GM19467 (cell line): ENCODE measurements around the gene LYRM9.
"Not testable (repeated sequence)": the region's sequence is repeated elsewhere in the genome, so short reads cannot be mapped to it uniquely, and the experiment has no call there.

Source experiments
- ATAC-seq: cut with Tn5 transposase; IDR thresholded peaks from one replicate; pipeline ENCODE4 v1.9.1; 2021; ENCODE audit warnings: mild to moderate bottlenecking, moderate library complexity; ENCODE audit not compliant: unreplicated experiment

LYRM9 gene

GRCh38 chr17:27892866-27893769 is at the start of gene LYRM9:
Gene LYRM9 (minus strand): TSS chr17:27893365. CDS start chr17:27882694, 10,671 bp downstream.
- ATAC-seq, result peak; percentile 89

- ATAC-seq, result no peak
Measured at GRCh38 chr17:27940503-27941428, 47.6 kb upstream of the LYRM9 start.

GRCh38 chr17:27939474-27940465 is 46.6 kb upstream of the LYRM9 start:
- ATAC-seq, result peak; percentile 61

- no peak for ATAC-seq
Measured at GRCh38 chr17:27938864-27939263, 45.7 kb upstream of the LYRM9 start.

- ATAC-seq, result no peak
Measured at GRCh38 chr17:27938241-27938640, 45.1 kb upstream of the LYRM9 start.

GRCh38 chr17:27937025-27937546 is 43.9 kb upstream of the LYRM9 start:
- ATAC-seq, result no peak

- ATAC-seq, result no peak
Measured at GRCh38 chr17:27930000-27930399, 36.8 kb upstream of the LYRM9 start.

- ATAC-seq, result no peak
Measured at GRCh38 chr17:27928587-27928986, 35.4 kb upstream of the LYRM9 start.

GRCh38 chr17:27927781-27928180 is 34.6 kb upstream of the LYRM9 start:
- no peak for ATAC-seq

- ATAC-seq, result no peak
Measured at GRCh38 chr17:27921599-27921998, 28.4 kb upstream of the LYRM9 start.

- ATAC-seq, result no peak
Measured at GRCh38 chr17:27921077-27921476, 27.9 kb upstream of the LYRM9 start.

- no peak for ATAC-seq
Measured at GRCh38 chr17:27920569-27920968, 27.4 kb upstream of the LYRM9 start.

- ATAC-seq, result no peak
Measured at GRCh38 chr17:27919079-27919478, 25.9 kb upstream of the LYRM9 start.

GRCh38 chr17:27918498-27918897 is 25.3 kb upstream of the LYRM9 start:
- no peak for ATAC-seq

- no peak for ATAC-seq
Measured at GRCh38 chr17:27917000-27917399, 23.8 kb upstream of the LYRM9 start.

GRCh38 chr17:27915709-27916108 is 22.5 kb upstream of the LYRM9 start:
- ATAC-seq, result no peak

GRCh38 chr17:27914382-27914781 is 21.2 kb upstream of the LYRM9 start:
- no peak for ATAC-seq

- ATAC-seq, result no peak
Measured at GRCh38 chr17:27912964-27913363, 19.8 kb upstream of the LYRM9 start.

- ATAC-seq, result not testable (repeated sequence)
Measured at GRCh38 chr17:27912299-27912698, 19.1 kb upstream of the LYRM9 start.

- no peak for ATAC-seq
Measured at GRCh38 chr17:27907976-27908558, 14.9 kb upstream of the LYRM9 start.
